ENCODE data around the gene CCDC154. TPM values are rescaled to one million over a fixed set of nuclear protein-coding genes. Genes with fewer than 3 reads are reported as not detected.

The CCDC154 gene
- total RNA-seq = not detected

DNA sequence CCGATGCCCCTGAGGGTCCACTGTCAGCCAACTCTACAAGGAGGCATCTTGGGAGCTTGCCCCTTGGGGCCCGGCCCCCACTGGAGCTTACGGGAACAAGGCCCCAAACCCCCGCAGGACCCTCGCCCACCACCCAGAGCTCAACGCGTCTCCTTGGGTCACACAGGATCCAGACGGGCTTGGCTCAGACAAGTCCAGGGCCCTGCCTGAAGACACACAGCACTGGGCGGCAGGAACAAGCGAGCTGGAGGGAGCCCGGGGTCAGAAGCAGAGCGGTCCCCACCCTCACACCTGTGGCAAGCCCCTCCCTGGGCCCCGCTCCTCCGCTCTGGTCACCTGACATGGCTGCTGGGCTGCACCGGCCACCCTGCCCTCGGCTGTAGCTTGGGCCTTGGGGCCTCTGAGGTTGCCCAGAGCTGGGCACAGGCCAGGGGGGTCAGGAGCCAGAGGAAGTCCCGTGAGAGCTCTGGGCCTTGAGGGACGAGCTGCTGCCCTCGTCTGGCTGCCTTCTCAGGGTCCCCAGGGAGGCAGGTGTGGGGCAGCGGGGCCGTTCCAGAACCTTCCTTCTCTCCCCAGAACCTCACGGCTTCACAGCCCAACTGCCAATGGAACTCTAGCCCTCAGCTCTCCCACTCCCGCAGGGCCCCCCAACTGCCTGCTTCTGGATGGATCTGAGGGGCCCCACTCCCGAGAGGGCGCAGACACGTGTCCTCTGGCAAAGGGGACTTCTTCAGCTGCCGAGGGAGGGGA lies at the start of gene CCDC154:
Gene CCDC154, minus strand, starts transcription at position 577 of the 750 bp plus-strand sequence. Its CDS starts 234 bp downstream, at position 343.
- intact Hi-C loops (cut with DNase I) = no loop called here
- Histone ChIP-seq H3K9me3 (no peaks in the 10 kb centered on the region), H3K27me3 (no peaks in the 10 kb centered on the region), H3K4me1 (no peaks in the 10 kb centered on the region), H3K4me3 (no peak within 1 kb of the TSS), H3K36me3 (peaks cover 24 to 36% of the 10 kb centered on the region in 2 donors), H3K27ac (no peak within 1 kb of the TSS)
- TF ChIP-seq, protein P1, sequence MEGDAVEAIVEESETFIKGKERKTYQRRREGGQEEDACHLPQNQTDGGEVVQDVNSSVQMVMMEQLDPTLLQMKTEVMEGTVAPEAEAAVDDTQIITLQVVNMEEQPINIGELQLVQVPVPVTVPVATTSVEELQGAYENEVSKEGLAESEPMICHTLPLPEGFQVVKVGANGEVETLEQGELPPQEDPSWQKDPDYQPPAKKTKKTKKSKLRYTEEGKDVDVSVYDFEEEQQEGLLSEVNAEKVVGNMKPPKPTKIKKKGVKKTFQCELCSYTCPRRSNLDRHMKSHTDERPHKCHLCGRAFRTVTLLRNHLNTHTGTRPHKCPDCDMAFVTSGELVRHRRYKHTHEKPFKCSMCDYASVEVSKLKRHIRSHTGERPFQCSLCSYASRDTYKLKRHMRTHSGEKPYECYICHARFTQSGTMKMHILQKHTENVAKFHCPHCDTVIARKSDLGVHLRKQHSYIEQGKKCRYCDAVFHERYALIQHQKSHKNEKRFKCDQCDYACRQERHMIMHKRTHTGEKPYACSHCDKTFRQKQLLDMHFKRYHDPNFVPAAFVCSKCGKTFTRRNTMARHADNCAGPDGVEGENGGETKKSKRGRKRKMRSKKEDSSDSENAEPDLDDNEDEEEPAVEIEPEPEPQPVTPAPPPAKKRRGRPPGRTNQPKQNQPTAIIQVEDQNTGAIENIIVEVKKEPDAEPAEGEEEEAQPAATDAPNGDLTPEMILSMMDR (IDR thresholded peaks at IDR 0.05) = no peak
- no peak for DNase-seq (ENCODE audit: low spot score in 2 of 2)

DNA sequence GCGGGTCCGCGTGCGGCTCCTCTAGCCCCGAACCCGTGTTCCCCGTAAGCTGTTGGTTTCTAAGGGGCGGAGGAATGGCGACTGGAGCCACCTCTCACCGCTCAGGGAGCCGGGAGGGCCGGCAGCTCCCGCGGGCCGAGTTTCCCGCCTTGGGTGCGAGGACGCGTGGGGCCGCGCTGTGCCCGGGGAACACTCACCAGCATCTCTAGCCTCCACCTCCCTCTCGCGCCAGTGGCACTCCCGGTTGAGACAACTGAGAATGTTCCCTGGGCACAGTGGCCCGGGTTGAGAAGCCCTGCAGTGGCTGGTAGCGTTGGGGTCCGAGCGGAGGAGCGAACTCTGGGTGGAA lies 49.4 kb upstream of the CCDC154 start:
- Histone ChIP-seq H3K27me3 (no peaks in the 10 kb centered on the region), H3K9me3 (no peaks in the 10 kb centered on the region), H3K4me1 (peaks cover 3 to 9% of the 10 kb centered on the region in 2 donors), H3K27ac (peak overlapping the region; percentile 76 to 93), H3K4me3 (peak overlapping the region; percentile 78 to 93), H3K36me3 (peaks cover 27 to 33% of the 10 kb centered on the region in 2 donors)
- TF ChIP-seq, protein P1 (IDR thresholded peaks at IDR 0.05) = no peak
- intact Hi-C loops (cut with DNase I) = loop anchor here (1.0 to 5.0 kb wide), 6 partner anchors 15 to 213 kb away; partner anchors contain the start of genes CLCN7, CRAMP1, IFT140 and MAPK8IP3
- DNase-seq (ENCODE audit: low spot score in 2 of 2) = no peak

DNA sequence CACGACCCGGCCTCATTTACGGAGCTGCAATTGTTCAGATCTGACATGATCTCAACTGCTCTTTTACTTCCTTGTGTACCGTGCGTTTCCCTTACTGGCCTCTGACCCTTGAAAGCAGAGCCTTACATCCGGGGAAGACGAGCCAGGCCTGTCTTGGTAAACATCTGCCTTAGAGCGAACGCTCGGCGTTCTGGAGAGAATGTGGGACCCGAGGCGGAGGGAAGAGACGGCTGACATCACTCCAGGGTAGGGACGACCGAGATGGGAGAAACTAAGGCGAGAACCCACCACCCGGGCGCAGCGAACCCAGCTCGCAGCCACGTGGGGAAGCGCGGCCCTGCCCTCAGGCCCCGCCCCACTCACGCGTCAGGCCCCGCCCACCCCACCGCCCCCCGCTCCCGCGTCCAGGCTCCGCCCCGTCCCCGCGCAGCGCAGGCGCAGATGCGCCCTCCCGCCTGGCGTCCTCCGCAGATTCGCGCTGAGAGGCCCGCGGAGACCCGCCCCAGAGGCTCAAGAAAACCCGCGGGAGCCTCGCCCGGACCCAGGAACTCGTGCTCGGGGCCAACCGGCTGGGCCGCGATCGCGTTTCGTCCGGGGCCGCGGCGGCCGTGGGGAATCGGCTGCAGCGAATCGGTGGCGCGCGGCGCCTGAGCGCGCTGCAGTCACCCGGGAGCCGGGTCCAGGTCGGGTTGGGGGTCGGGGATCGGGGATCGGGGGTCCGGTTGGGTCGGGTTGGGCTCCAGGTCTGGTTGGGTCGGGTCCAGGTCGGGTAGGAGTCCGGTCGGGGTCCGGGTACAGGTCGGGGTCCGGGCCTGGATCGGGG lies 48.8 kb upstream of the CCDC154 start, which contains the start of gene TELO2:
Gene TELO2, plus strand, starts transcription at position 438 of the 823 bp plus-strand sequence. CDS start 922 bp downstream, outside the sequence.
- H3K27me3 ChIP-seq = no peaks in the 10 kb centered on the region
- no peaks in the 10 kb centered on the region for H3K9me3 ChIP-seq
- peak within 1 kb of the TSS; percentile 76 to 93 for H3K27ac ChIP-seq
- peaks cover 27 to 29% of the 10 kb centered on the region in 2 donors for H3K36me3 ChIP-seq
- peak within 1 kb of the TSS; percentile 78 to 93 for H3K4me3 ChIP-seq
- H3K4me1 ChIP-seq = peaks cover 3 to 9% of the 10 kb centered on the region in 2 donors
- peak in 1 of 2 donors; percentile 81 for DNase-seq (ENCODE audit: low spot score in 2 of 2)
- TF ChIP-seq, protein P1 (IDR thresholded peaks at IDR 0.05) = no peak
- intact Hi-C loops (cut with DNase I) = loop anchor here (1.0 to 5.0 kb wide), 5 partner anchors 18 to 214 kb away; partner anchors contain the start of genes CLCN7, CRAMP1, IFT140 and MAPK8IP3

DNA sequence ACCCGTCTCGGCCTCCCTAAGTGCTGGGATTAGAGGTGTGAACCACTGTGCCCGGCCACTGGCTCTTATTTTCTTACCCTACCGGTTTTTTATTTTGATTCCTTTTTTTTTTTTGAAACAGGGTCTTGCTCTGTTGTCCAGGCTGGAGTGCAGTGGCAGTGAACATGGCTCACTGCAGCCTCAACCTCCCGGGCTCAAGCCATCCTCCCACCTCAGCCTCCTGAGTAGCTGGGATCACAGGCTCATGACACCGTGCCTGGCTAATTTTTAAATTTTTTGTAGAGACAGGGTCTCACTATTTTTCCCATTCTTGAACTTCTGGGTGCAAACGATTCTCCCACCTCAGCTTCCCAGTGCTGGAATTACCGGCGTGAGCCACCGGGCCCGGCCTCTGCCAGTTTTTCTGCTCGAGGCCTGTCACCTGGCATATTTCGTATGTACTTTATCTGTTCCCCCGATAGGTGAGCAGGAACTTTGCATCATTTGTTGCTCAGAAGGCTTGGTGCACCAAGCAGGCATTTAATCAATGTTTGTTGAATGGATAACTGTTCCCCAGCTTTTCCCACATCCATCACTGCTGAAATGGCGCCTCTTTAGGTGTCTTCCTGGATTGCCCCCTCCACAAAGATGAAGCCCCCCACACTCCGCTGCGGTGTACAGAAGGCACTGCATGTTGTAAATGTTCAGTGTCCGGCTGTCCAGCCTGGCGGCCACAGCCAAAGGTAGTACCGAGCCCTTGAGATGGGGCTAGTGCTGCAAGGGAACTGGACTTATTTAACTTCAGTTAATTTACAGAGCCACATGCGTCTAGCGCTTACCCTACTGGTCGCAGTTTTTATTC lies 47.9 kb upstream of the CCDC154 start:
- TF ChIP-seq, protein P1 (IDR thresholded peaks at IDR 0.05) = no peak
- H3K9me3 ChIP-seq = no peaks in the 10 kb centered on the region
- peaks cover 21 to 24% of the 10 kb centered on the region in 2 donors for H3K36me3 ChIP-seq
- no peaks in the 10 kb centered on the region for H3K27me3 ChIP-seq
- DNase-seq (ENCODE audit: low spot score in 2 of 2) = no peak
- peak overlapping the region; percentile 76 to 93 for H3K27ac ChIP-seq
- peak overlapping the region; percentile 78 to 93 for H3K4me3 ChIP-seq
- peaks cover 3 to 9% of the 10 kb centered on the region in 2 donors for H3K4me1 ChIP-seq
- intact Hi-C loops (cut with DNase I) = loop anchor here (2.0 to 5.0 kb wide), 4 partner anchors 40 to 214 kb away; partner anchors contain the start of genes CRAMP1, IFT140, MAPK8IP3 and TMEM204

DNA sequence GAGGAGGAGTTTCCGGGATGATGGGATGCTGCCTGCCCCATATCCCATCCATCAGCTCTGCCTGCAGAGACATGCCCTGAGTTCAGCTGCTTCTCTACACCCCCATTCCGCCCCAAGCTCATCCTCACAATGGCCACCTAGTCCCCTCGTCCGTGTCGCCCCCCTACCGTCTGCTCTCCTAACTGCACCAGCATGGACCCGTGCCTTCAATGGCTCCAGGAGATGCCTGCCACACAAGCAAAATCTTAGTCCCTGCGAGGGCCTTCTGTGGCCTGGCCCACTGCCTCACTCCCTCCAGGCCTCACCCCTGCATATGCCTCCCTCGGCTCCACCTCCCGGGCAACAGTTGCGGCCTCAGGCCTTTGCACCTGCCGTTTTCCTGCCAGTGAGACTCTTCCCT lies 47.0 kb upstream of the CCDC154 start:
- H3K4me1 ChIP-seq = peaks cover 3 to 9% of the 10 kb centered on the region in 2 donors
- no peaks in the 10 kb centered on the region for H3K9me3 ChIP-seq
- TF ChIP-seq, protein P1 (IDR thresholded peaks at IDR 0.05) = no peak
- H3K4me3 ChIP-seq = no peak overlapping the region
- H3K27me3 ChIP-seq = no peaks in the 10 kb centered on the region
- peaks cover 12 to 15% of the 10 kb centered on the region in 2 donors for H3K36me3 ChIP-seq
- no peak for DNase-seq (ENCODE audit: low spot score in 2 of 2)
- H3K27ac ChIP-seq = no peak overlapping the region
- intact Hi-C loops (cut with DNase I) = loop anchor here (5.0 kb wide), 1 partner anchor 41 kb away; the partner anchor contains the start of gene TMEM204

All from ascending aorta (tissue), 2 donors.